ENCODE results near the gene CST11.

CST11 gene

GRCh38 chr20:23451956-23452487 lies 654 bp downstream of the CST11 start:
- Mint-ChIP-seq H3K4me1 (peaks cover 10% of the 10 kb centered on the region), H3K4me3 (no peak overlapping the region), H3K9me3 (peaks cover 12% of the 10 kb centered on the region), H3K36me3 (ENCODE audit: low read depth) (no peaks in the 10 kb centered on the region), H3K27ac (no peak overlapping the region), H3K27me3 (ENCODE audit: low read depth, poor library complexity) (no peaks in the 10 kb centered on the region)
- no peak for DNase-seq
- TF ChIP-seq CTCF (IDR thresholded peaks at IDR 0.05): no peak

GRCh38 chr20:23450877-23451276 lies 1.8 kb downstream of the CST11 start:
- no peak for TF ChIP-seq CTCF (IDR thresholded peaks at IDR 0.05)
- DNase-seq: no peak
- Mint-ChIP-seq H3K9me3 (peaks cover 2% of the 10 kb centered on the region), H3K27ac (no peak overlapping the region), H3K4me1 (peaks cover 10% of the 10 kb centered on the region), H3K36me3 (ENCODE audit: low read depth) (no peaks in the 10 kb centered on the region), H3K27me3 (ENCODE audit: low read depth, poor library complexity) (no peaks in the 10 kb centered on the region), H3K4me3 (no peak overlapping the region)

GRCh38 chr20:23449421-23449820 lies 3.3 kb downstream of the CST11 start:
- H3K9me3 Mint-ChIP-seq: no peaks in the 10 kb centered on the region
- H3K4me3 Mint-ChIP-seq: no peak overlapping the region
- H3K4me1 Mint-ChIP-seq: peaks cover 10% of the 10 kb centered on the region
- H3K36me3 Mint-ChIP-seq (ENCODE audit: low read depth): no peaks in the 10 kb centered on the region
- no peak for DNase-seq
- H3K27me3 Mint-ChIP-seq (ENCODE audit: low read depth, poor library complexity): no peaks in the 10 kb centered on the region
- TF ChIP-seq CTCF (IDR thresholded peaks at IDR 0.05): no peak
- H3K27ac Mint-ChIP-seq: no peak overlapping the region

GRCh38 chr20:23448167-23448566 lies 4.5 kb downstream of the CST11 start:
- H3K36me3 Mint-ChIP-seq (ENCODE audit: low read depth): no peaks in the 10 kb centered on the region
- no peak overlapping the region for H3K27ac Mint-ChIP-seq
- no peak for TF ChIP-seq CTCF (IDR thresholded peaks at IDR 0.05)
- DNase-seq: no peak
- peaks cover 10% of the 10 kb centered on the region for H3K4me1 Mint-ChIP-seq
- no peaks in the 10 kb centered on the region for H3K27me3 Mint-ChIP-seq (ENCODE audit: low read depth, poor library complexity)
- H3K9me3 Mint-ChIP-seq: no peaks in the 10 kb centered on the region
- H3K4me3 Mint-ChIP-seq: no peak overlapping the region

- Mint-ChIP-seq H3K4me1 (peaks cover 8% of the 10 kb centered on the region), H3K4me3 (no peak overlapping the region), H3K9me3 (no peaks in the 10 kb centered on the region), H3K27me3 (ENCODE audit: low read depth, poor library complexity) (peaks cover 3% of the 10 kb centered on the region), H3K27ac (no peak overlapping the region), H3K36me3 (ENCODE audit: low read depth) (no peaks in the 10 kb centered on the region)
- peak; percentile 45 for DNase-seq
- TF ChIP-seq CTCF (IDR thresholded peaks at IDR 0.05): peak; percentile 36
Measured at GRCh38 chr20:23446505-23446904, 6.2 kb downstream of the CST11 start.

GRCh38 chr20:23445596-23446217 lies 7.0 kb downstream of the CST11 start:
- TF ChIP-seq CTCF (IDR thresholded peaks at IDR 0.05): no peak
- peaks cover 8% of the 10 kb centered on the region for H3K4me1 Mint-ChIP-seq
- no peak overlapping the region for H3K27ac Mint-ChIP-seq
- DNase-seq: no peak
- H3K27me3 Mint-ChIP-seq (ENCODE audit: low read depth, poor library complexity): peaks cover 8% of the 10 kb centered on the region
- no peaks in the 10 kb centered on the region for H3K9me3 Mint-ChIP-seq
- H3K36me3 Mint-ChIP-seq (ENCODE audit: low read depth): no peaks in the 10 kb centered on the region
- H3K4me3 Mint-ChIP-seq: no peak overlapping the region

Data from nephron progenitor cell (in vitro differentiated cells).